GM12872 (cell line): ENCODE results near the gene G2E3.

Experiments used
- TF ChIP-seq, protein P1 (sequence below): IDR thresholded peaks from 3 replicates; pipeline ENCODE4 v1.5.1; 2011; ENCODE audit warnings: low read depth, mild to moderate bottlenecking, low read length, moderate library complexity; ENCODE audit not compliant: insufficient read depth

The G2E3 gene

GRCh38 chr14:30564868-30565248 lies 5.9 kb downstream of the G2E3 start:
- TF ChIP-seq, protein P1, sequence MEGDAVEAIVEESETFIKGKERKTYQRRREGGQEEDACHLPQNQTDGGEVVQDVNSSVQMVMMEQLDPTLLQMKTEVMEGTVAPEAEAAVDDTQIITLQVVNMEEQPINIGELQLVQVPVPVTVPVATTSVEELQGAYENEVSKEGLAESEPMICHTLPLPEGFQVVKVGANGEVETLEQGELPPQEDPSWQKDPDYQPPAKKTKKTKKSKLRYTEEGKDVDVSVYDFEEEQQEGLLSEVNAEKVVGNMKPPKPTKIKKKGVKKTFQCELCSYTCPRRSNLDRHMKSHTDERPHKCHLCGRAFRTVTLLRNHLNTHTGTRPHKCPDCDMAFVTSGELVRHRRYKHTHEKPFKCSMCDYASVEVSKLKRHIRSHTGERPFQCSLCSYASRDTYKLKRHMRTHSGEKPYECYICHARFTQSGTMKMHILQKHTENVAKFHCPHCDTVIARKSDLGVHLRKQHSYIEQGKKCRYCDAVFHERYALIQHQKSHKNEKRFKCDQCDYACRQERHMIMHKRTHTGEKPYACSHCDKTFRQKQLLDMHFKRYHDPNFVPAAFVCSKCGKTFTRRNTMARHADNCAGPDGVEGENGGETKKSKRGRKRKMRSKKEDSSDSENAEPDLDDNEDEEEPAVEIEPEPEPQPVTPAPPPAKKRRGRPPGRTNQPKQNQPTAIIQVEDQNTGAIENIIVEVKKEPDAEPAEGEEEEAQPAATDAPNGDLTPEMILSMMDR = no peak

DNA sequence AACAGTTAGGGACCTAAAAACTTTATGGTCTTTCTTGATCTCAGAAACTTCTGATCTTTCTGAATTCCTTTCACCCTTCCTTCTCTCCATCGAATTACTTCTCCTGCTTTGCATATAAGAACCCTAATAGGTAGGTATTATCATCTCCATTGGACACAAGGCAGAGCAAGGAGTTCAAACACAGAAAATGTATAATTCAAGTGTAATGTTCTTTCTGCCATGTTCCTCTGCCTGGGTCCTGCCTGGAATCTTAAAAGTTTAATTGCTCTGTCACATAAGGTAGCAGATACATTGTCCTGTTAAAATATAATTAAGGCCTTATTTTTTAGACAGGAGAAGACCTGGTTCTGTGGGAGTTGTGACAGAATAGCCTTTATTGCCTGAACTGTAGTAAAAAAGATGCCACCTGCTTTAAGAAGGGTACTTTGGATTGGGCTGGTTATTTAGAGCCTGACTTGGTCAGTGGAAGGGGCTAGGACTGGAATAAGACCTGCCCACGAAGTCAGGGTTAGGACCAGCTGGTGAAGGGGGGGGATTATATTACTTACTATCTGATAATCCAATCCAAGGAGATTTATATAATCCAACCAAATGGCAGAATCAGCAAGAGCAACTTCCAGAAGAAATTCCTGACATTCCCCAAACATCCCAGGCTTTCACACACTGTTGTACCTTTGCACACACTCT lies 10.4 kb downstream of the G2E3 start:
- TF ChIP-seq, protein P1 = no peak

- TF ChIP-seq, protein P1 = no peak
These were observed 10.9 kb downstream of the G2E3 start for GRCh38 chr14:30569903-30570226.

DNA sequence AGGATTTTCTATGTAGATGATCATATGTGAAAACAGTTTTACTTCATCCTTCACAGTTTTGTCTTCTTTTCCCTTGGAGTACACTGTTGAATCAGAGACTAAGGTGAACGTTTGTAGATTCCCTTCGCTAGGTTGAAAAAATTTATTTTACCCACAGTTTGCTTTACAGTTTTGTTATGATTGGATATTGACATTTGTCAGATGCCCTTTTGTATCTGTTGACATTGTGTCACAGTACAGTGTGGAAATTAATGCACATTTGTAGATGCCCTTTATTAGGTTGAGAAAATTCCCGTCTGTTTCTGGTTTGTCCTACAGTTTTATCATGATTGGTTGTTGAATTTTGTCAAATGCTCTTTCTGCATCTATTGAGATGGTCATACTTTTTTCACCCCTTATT lies 13.3 kb downstream of the G2E3 start:
- TF ChIP-seq, protein P1 = no peak

- TF ChIP-seq, protein P1 = no peak
These were observed 13.8 kb downstream of the G2E3 start for GRCh38 chr14:30572771-30573170.

GRCh38 chr14:30573226-30573814 lies 14.4 kb downstream of the G2E3 start:
- TF ChIP-seq, protein P1 = no peak

- TF ChIP-seq, protein P1 = no peak
These were observed 15.0 kb downstream of the G2E3 start for GRCh38 chr14:30573966-30574365.
